ENCODE data around the gene TMEM132C.

TMEM132C gene

DNA sequence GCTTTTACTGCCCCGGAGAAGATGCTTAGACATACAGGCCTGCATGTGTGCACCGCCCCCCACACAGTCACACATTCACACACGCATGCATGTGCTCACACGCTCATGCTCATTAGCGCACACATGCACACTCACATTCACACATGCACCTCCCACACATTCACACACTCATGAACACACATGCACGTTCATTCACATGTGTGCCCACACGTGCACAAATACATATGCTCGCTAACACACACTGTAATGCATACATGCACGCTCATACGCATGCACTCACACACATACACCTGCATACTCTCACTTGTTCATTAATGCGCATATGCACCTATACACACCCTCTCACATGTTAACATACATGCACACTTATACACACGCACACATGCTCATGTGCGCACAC lies 21.9 kb downstream of the TMEM132C start:
- DNase-seq: no peak

DNA sequence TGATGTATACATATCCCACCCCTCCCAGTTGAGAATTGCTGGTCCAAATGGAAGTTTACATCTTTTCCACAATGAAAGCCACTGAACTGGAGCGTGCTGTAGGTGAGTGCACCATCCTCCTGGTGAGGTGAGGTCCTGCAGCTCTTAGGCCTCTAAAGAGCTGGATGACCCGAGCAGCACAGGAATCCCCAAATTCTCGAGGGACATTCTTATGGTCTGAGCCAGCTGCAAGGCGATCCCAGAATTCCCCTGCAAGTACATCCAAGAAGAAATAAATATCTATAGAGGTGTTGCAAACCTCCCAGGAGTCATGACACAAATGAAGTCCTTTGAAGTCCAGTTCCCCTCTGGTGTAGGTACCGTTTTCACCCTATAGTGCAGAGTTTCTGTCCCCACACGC lies 24.0 kb downstream of the TMEM132C start:
- no peak for DNase-seq

DNA sequence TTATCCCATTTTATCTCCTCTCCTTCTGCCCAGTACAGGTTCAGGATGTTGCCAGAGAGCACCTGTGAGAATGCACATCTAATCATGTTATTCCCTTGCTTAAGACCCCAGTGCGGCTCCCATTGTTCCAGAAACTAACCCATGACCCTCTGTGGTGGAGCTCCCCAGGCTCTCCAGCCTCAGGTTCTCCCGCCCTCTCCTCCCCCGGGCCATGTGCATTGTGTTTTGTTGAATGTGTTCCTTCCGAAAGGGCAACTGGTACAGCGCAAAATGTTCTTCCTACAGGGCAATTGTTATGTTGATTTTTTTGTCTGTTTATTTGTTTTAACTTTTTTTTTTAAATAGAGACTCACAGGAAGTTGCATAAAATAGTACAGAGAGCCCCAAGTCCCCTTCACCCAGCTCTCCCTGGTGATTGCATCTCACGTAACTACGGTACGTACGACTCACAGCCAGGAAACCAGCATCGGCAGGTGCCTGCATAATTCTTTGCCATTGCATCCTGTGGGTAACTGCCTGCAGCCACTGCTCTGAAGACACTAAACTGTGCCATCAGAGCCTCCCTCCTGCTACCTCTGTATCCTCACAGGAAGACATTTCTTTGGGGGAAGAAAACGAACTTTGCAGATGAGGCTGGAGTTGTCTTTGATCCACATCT lies 31.2 kb downstream of the TMEM132C start:
- DNase-seq: no peak

DNA sequence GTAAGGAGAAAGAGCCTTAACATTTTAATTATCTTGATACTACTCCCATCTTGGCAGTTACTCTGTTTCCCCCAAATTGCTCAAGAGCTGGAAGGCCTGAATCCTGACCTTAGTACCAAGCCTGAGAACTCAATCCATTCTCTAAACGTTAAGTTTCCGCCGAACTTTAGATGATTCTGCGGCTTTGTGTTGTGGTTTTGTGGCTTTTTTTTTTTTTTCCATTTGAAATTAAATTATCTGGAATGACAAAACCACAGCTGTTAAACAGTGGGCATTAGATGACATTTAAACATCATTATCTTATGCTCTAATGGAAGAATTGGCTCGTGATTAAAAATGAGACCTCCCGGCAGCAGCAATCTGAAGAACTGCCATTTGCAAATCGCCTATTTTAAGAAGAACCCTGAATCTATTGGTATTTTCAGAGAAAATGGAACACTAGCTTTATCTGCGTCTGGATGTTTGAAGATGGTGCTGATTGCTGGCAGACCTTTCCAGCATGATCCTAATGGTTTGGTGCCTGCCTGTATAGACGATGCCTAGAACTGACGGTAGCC lies 38.4 kb downstream of the TMEM132C start:
- no peak for DNase-seq

DNA sequence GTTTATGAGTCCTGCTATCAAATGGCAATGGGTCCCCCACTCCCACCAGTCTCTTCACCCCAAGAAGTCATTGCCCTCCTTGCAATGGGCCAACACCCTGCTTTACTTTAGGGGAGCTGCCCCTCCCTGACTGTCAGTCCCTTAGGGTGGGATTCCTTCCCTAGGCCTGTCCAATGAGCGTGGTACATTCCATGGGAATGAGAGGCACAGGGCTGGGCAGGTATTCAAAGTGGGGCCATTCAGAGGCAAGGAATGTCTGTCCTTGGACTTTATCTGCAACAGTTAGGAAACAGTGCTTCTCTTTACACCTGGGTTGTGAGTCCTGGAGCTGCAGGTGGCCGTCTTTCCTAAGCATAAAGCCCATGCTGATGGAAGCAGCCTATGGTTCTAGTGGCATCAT lies 40.8 kb downstream of the TMEM132C start:
- no peak for DNase-seq

DNA sequence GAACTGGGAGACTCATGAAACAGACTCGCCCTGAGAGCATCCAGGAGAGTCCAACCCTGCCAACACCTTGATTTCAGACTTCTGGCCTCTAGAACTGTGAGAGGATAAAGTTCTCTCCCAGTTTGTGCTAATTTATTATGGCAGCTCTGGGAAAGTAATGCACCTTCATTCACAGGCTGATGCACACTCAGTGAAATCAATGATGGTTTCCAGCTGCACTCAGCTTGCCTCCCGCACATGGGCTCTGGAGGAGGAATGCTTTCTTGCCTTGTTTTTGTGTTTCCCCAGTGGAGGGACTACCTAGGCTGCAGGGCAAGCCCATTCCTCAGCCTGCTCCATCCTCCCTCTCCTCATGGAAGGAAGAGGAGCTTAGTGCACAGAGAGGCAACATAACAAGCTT lies 45.7 kb downstream of the TMEM132C start:
- no peak for DNase-seq

DNA sequence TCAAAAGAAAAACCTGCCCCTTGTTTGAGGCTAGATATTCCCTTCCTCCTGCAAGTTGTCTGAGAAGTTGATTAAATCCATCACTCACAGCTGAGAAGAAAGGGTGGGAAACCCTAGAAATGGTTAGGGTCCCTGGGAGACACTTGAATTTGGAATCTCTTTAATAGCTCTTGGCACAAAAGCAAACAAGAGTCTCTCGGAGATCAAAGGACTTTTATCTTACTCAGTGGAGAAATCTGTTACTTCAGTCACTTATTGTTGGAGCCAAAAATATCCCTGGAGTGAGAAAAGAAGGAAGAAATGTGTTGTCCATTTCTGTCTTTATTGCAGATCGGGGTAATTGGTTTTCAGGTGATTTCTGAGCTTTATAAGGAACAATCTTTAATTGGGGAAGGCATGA lies 47.0 kb downstream of the TMEM132C start:
- DNase-seq: no peak

DNA sequence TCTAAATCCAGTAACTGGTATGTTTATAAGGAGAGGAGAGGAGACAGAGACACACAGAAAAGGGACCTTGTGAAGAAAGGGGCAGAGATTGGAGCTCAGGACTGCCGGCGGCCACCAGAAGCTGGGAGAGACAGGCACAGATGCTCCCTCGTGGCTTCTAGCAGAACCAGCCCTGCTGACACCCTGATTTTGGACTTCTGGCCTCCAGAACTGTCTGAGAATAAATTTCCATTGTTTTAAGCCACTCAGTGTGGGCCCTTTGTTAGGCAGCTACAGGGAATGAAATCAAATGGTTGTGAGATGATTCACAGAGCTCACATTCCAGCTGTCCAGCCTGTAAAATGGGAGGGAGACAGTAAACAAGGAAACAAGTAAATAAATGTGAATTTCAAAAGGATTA lies 47.6 kb downstream of the TMEM132C start:
- no peak for DNase-seq

DNA sequence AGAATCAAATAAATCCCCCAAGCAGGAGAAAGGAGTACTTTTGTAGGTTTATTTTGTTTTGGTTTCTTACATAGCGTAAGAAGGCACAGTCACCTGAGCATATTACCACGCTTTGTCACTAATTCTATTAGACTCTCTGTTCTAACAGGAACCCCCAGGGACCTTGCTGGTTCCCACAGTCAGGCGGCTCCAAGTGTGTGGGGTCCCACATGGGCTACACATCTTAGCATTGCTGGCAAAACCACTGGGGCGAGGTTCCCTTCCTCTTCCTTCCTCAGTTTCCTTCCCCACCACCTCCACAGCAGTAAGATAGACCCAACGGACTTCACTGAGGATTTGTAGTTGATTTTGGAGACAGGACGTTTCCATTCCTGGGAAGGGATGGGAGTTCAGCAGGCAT lies 49.1 kb downstream of the TMEM132C start:
- no peak for DNase-seq

DNA sequence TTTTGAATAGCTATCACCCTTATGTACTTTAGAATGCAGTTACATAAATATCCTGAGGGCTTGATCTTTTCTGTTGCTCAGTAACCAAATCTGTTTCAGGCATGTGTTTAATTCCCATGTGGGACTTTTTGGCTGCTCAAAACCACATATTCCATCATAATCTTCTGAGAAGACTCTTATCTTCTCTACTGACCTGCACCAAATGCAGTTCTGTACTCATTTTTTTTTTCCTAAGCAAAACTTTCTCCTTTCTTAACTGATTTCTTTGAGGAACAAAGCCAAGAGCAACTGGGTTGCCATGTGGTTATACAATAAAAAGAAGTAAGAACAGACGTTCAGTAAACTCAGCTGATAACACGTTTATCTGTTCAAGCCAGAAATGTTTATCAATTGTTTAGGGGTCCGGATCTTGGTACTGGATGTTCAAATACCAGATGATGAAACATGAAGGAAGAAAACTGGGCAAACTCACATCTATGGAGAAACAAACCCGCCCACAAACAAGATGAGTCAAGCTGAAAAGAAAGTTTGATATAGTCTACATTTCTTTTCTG lies 50.1 kb downstream of the TMEM132C start:
- DNase-seq: no peak

DNA sequence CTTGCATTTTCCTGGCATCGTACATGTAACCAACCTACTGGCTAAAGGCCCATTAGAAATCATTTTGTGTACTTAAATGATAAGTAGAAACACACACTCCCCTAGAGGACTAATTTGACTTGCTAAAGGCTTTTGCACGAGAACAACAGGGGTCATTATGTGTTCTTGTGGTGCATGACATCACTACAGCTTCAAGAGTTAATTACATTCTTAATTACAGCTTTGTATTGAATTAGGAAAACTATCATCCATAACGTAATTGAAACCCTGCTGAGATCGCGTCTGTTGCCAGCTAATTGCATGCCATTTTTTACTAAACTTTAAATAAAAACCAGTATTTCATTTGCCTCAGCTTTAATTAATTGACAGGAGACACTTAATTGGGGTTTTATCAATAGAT lies 51.4 kb downstream of the TMEM132C start:
- no peak for DNase-seq

DNA sequence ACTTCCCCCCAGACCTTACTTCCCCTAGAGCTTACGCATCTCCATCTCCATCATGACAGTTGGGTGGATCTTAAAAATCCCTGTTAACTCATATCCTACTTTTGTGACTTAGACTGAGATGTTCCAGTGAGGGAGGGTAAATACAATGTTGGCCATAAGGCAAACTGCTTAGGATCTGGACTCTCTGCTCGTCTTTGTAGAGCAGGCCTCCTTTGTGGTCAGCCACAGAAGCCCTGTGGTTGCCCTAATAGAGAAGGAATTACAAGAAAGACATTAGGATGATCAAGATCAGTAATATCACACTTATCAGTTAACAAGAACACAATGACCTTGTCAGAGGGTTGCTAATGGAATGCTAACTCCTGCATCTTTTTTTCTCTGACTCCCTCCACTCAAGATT lies 52.0 kb downstream of the TMEM132C start:
- DNase-seq: no peak

DNA sequence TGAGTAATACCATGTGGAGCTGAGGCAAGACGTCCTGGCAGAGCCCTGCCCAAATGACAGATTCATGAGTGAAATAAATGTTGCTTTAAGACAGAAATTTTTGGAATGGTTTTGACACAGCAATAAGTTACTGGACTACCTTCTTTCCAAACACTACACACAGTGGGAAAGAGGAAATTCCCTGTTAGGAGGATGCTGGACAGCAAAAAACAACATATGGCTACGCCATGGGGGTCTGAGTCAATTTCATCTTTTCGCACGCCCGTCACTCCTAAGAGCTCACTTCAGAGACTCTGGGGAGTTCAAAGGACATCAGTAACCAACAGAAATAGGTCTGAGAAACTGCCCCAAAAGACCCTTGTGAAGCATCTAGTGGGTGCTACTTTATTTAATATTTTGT lies 55.4 kb downstream of the TMEM132C start:
- no peak for DNase-seq

DNA sequence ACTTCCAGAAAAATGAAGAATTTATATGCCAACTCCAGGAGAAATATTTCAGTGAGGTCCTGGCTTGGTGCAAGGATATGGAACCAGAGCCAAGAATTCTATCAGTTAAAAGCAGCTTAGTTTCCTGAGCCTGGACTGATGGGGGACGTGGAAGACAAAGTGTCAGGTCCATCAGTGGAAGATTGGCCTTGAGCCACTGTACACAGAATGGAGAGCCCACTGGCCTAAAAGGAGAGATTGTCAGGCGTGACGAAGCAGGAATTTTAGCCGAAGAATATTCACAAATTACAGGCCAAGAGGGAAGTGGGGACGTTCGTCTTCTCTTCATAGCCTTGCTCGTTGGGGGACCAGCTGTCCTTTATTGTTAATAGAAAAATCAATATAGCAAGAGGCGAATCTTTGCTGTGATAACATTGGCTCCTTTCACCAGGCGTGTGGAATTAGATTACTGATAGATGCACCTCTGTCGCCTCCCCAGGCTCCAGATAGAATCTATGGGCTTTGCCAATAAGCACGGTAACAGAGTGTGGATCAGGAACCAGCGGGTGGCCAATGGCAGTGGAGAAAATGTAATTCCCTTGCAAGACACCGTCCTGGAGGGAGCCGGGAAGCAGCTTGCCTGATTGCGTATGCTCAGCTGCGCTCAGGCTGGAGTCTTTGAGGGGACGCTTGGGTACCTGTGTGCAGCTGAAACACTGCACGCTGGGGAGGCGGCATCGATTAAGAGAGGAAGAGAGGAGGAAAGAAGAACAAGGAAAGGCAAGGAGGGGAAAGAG lies 56.4 kb downstream of the TMEM132C start:
- DNase-seq: no peak

DNA sequence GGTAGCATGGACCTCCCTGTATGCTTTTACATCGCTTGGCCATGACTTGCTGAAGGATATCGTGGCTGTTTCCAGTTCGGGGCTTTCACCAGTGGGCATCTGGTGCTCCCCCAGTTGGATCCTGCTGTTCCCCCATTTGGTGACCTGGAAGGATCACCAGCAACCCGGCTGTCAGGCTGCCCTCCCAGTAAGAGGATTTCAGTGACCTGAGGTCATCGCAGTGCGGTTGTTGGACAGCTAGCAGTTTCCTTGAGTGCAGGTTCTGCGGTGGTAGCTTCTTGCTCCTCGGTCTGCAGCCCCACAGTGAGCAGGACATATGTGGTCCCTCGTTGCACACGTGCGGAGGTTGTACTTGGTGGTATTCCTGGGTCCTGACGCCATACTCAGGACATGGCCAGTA lies 58.7 kb downstream of the TMEM132C start:
- DNase-seq: no peak

DNA sequence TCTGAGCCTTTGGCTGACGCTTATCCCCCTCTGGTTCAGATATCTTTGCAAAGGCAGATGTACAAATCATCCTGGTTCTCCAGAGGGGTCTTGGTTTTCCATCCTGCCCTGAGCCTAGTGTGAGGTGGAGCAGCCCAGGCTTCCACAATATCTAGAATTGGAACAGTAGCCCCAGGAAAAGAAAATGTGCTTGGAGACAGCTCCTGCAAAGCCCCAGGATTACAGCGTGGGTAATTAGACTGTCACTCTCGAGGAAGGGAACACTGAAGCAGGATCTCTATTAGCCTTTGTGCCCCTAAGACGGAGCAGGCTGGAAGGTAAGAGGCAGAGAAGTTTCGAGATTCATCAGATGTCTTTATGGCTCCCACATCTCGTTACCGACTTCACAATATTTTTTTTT lies 59.4 kb downstream of the TMEM132C start:
- DNase-seq: no peak

DNA sequence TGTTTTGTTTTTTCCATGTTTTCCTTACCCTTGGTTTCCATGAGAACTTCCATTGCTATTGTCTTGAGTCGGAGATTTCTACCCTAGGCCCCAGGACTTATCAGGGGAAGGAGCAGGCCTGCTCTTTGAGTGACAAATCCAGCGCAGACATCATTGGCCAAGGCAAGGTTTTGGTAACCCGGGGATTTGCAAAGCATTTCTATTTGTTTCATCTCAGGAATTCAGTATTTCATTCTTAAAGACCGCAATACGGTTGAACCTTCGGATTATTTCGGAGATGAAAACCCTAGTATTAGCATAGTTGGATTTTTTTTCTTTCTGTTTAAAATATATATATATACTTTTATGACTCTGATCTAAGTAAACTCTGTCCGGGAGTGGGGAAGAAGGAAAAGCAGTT lies 62.0 kb downstream of the TMEM132C start:
- no peak for DNase-seq

DNA sequence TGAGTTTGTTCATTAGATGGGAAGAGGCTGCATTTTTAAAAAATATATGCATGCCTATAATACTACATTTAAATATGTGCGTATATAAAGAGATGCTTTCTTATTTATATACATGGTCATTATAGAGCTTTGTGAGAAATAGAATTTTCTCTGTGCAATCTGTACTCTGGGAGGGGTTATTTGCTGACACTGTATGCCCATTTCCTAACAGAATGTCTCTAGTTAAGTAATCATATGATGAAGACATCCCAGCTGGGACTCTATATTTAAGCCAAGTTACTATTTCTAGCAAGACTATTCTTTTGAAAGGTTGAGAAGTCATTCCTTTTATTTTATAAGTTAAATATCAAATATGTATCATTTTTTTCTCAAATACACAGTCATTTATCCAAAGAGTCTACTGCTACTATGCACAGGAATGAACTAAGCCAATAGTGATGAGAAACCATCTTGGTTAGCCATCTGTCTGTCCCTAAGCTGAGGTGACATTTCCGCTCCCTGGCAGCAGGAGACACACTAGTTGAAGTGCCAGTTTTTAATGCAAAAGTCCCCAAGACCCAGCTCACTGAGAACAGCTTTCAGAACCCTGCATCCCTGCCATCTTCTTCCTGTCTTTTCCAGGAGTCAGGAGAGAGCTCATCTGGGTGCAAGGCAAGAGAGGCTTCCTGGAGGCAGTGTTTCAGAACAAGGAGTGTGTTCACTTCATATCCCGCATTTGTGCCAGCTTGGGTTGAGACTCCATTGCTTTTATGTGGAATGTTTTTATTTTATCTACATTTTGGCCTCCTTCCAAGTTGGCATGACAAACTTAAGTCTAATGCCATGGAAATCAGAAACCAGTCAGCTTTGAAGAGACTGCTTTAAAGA lies 69.5 kb downstream of the TMEM132C start:
- DNase-seq: no peak

DNA sequence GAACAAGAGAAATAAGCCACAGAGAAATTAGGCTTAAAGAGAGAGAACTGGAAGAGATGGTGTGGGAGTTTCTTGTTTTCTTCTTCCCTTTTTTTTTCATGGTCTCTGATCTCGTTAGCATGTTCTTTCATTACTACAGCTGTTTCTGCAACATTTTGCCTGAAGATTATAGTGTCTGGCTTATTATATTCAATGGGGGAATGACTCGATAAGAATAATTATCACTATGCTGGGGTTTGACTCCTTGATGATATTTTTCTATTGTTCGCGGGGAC lies 70.0 kb downstream of the TMEM132C start:
- DNase-seq: no peak

DNA sequence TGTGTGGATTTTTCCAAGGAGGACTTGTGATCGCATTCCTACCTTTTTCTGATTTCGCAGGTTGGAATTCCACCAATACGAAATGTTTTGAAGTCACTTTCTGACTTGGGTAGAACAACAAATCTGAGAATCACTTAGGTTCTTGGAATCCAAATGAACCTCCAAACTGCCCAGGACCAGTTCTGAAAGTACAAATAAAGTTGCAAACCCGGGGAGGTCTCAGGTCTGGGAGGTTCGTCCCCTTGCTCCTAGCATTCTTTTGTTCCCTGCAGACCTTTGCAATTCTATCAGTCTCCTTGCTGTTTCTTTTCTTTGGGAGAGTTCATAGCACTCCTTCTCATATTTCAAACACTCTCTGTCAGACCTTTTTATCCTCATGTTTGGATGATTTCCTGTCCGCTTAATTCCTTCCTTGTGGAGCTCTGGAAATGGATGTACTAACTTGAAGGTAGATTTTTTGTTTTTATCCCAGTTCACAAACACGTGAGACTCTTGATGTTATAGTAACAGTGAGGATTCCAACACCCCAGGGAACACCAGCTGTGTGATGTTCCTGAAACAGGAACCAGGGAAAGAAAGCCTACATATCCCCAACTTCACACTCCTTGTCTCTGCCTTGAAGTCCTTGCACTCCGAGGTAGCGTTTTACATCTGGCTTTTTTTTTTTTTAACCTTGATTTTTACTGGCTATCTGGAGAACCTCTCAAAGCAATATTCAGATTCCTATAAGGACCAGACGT lies 70.6 kb downstream of the TMEM132C start:
- DNase-seq: no peak

DNA sequence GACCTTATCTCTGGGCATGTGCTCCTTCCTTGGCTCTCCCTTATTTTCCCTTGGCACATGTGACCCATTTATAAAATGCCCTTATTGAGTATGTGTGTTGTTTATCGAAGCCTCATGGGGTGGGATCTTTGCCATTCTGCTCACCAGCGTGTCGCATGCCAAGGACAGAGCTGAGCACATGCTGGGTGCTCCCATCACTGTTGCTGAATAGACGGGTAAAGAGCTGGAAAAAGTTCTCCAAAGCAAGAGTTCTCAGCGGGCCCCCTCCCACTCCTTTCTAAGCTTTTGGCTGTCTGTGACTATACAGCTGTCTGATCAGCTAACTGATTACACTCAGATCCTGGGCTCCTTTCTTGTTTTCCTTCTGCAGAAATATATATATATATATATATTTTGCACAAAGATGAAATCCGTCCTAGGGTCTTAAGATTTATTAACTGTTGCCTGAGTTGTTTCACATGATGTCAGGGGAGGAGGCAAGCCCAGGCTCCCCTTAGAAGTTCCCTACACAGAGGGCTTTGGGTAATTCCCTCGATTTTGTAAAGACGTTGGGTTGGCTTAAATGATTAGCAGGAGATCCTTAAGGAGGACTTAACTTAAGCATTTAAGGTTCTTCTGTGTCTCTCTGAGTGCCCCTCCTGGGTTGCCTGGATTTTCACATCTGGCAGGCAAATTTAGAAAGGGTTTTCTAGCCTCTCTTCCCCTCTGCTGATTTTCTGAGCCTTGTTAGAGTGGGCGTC lies 71.6 kb downstream of the TMEM132C start:
- no peak for DNase-seq

DNA sequence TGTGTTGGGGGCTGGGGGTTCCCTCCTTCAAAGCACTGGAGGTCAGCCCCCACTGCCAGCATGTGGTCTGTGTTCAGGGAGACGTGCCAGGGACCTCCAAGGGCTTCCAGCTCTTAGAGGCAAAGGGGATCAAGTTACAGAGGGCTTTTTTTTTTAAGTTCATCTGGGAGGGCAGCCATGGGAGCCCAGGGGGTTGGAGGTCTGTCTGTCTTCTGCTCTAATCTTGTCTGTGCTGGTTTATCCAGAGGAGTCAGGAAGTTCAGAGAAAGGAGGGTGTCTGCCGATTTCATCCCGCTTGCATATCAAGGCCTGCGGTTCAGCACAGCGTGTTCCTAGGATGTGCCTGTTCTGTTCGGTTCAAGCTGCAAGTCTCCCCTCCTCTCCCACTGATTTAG lies 72.2 kb downstream of the TMEM132C start:
- DNase-seq: no peak
